Osteoblast (primary cell): ENCODE data around the gene PROB1. TPM values are rescaled to one million over a fixed set of nuclear protein-coding genes. Genes with fewer than 3 reads are reported as not detected.

Experiments used
- DNase-seq: peaks from one replicate; pipeline ENCODE4 v3.0.0; 2011; ENCODE audit warnings: low spot score, mixed read lengths; ENCODE audit not compliant: insufficient read length; ENCODE audit errors: missing footprints
- H2AFZ ChIP-seq: 2 replicates; pipeline ENCODE4 v1.6.0; 2011; ENCODE audit warnings: mild to moderate bottlenecking, low read length
- H3K27ac ChIP-seq: 2 replicates; pipeline ENCODE4 v1.5.1; 2011; ENCODE audit warnings: mild to moderate bottlenecking, low read depth, low read length, moderate library complexity
- H3K27me3 ChIP-seq: 2 replicates; pipeline ENCODE4 v1.6.0; 2012; ENCODE audit warnings: mild to moderate bottlenecking, control low read depth, inconsistent platforms, low read length, moderate library complexity; ENCODE audit not compliant: insufficient read depth
- H3K36me3 ChIP-seq: 2 replicates; pipeline ENCODE4 v1.5.1; 2011; ENCODE audit warnings: mild to moderate bottlenecking, low read length, control low read depth, moderate library complexity; ENCODE audit not compliant: insufficient read depth
- H3K4me1 ChIP-seq: 2 replicates; pipeline ENCODE4 v1.5.1; 2011; ENCODE audit warnings: mild to moderate bottlenecking, low read length, control low read depth, moderate library complexity; ENCODE audit not compliant: insufficient read depth
- H3K4me2 ChIP-seq: 2 replicates; pipeline ENCODE4 v1.6.0; 2011; ENCODE audit warnings: mild to moderate bottlenecking, low read length; ENCODE audit not compliant: insufficient read depth
- H3K4me3 ChIP-seq: fragments of 200-600 bp; sonication (generic); 3 replicates; pipeline ENCODE4 v1.5.1; 2012; ENCODE audit warnings: mild to moderate bottlenecking, low read length, inconsistent platforms; ENCODE audit not compliant: insufficient read depth
- H3K79me2 ChIP-seq: 2 replicates; pipeline ENCODE4 v1.6.0; 2012; ENCODE audit warnings: mild to moderate bottlenecking, low read length, control low read depth, inconsistent platforms; ENCODE audit not compliant: insufficient read depth
- H3K9me3 ChIP-seq: 2 replicates; pipeline ENCODE4 v1.5.1; 2011; ENCODE audit warnings: low read depth, low read length, control low read depth
- H4K20me1 ChIP-seq: 2 replicates; pipeline ENCODE4 v1.6.0; 2012; ENCODE audit warnings: mild to moderate bottlenecking, low read length, control low read depth; ENCODE audit not compliant: insufficient read depth
- total RNA-seq: library from RNA; depleted of rRNA; stranded (reverse); fragments of >200 nt; gene quantifications from 2 replicates; pipeline ENCODE4 v1.2.3, GENCODE V29; 2012
- TF ChIP-seq, protein P1 (sequence below): IDR thresholded peaks from 2 replicates; pipeline ENCODE4 v1.5.1; 2011; ENCODE audit warnings: mild to moderate bottlenecking, low read depth, low read length, moderate library complexity; ENCODE audit errors: extremely low read depth

Gene PROB1
- total RNA-seq, 1 donor: 1.1 TPM

DNA sequence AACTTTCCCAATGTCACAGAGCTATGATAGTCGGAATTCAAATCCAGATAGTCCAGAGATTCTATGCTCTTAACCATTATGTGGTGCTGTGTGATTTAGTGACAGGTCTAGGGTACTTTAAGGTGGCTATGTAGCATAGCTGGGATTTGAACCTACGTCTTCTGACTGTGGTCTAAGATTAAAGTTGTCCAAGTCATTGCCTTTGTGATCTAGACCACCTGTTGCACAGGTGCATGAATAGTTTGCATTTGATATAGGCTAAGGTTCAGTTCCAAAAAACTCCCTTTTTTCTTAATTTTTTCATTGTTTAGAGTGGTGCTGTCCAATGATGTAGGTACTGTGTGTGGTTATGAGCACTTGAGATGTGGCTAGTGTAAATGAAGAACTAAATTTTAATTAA, 50.7 kb downstream of the PROB1 start:
- H4K20me1 ChIP-seq: peaks cover 53% of the 10 kb centered on the region
- H2AFZ ChIP-seq: no peak overlapping the region
- no peak overlapping the region for H3K4me3 ChIP-seq
- peaks cover 75% of the 10 kb centered on the region for H3K79me2 ChIP-seq
- peaks cover 4% of the 10 kb centered on the region for H3K36me3 ChIP-seq
- H3K27ac ChIP-seq: no peak overlapping the region
- TF ChIP-seq, protein P1, sequence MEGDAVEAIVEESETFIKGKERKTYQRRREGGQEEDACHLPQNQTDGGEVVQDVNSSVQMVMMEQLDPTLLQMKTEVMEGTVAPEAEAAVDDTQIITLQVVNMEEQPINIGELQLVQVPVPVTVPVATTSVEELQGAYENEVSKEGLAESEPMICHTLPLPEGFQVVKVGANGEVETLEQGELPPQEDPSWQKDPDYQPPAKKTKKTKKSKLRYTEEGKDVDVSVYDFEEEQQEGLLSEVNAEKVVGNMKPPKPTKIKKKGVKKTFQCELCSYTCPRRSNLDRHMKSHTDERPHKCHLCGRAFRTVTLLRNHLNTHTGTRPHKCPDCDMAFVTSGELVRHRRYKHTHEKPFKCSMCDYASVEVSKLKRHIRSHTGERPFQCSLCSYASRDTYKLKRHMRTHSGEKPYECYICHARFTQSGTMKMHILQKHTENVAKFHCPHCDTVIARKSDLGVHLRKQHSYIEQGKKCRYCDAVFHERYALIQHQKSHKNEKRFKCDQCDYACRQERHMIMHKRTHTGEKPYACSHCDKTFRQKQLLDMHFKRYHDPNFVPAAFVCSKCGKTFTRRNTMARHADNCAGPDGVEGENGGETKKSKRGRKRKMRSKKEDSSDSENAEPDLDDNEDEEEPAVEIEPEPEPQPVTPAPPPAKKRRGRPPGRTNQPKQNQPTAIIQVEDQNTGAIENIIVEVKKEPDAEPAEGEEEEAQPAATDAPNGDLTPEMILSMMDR: no peak
- H3K27me3 ChIP-seq: no peaks in the 10 kb centered on the region
- no peaks in the 10 kb centered on the region for H3K9me3 ChIP-seq
- peaks cover 22% of the 10 kb centered on the region for H3K4me1 ChIP-seq
- H3K4me2 ChIP-seq: no peak overlapping the region
- no peak for DNase-seq

DNA sequence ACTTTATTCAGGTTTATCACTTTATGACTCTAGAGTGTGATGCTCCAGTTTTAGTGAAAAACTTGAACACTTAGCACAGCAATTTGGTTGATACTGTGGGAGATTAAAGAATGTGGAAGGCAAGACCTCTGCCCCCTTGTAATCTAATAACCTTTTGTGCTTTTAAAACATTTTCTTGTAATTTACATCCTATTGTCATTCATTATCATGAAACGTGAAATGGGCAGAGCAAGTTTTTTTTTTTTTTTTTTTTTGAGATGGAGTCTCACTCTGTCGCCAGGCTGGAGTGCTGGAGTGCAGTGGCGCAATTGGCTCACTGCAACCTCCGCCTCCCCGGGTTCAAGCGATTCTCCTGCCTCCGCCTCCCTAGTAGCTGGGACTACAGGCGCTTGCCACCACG, 51.4 kb downstream of the PROB1 start:
- H2AFZ ChIP-seq: no peak overlapping the region
- H3K4me2 ChIP-seq: peak overlapping the region; percentile 100
- DNase-seq: no peak
- H3K27me3 ChIP-seq: no peaks in the 10 kb centered on the region
- no peak overlapping the region for H3K27ac ChIP-seq
- peaks cover 22% of the 10 kb centered on the region for H3K4me1 ChIP-seq
- no peaks in the 10 kb centered on the region for H3K9me3 ChIP-seq
- H3K79me2 ChIP-seq: peaks cover 68% of the 10 kb centered on the region
- H4K20me1 ChIP-seq: peaks cover 46% of the 10 kb centered on the region
- H3K4me3 ChIP-seq: peak overlapping the region; percentile 99
- TF ChIP-seq, protein P1: no peak
- peaks cover 4% of the 10 kb centered on the region for H3K36me3 ChIP-seq

DNA sequence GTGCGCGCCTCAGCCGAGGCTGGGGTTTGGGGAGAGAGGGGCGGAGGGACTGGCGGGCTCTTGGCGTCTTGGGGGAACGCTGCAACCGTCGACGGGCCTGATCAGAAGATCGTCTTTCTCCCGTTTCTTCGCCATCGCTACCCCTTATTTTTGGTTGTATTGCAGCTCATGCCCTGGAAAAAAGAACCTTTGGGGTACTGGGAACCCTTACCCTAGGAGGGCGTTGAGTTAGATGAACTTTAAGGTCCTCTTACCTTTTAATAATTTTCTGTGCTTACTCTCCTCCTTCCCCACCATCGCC, 52.5 kb downstream of the PROB1 start:
- no peak overlapping the region for H2AFZ ChIP-seq
- peaks cover 22% of the 10 kb centered on the region for H3K4me1 ChIP-seq
- peak overlapping the region; percentile 100 for H3K27ac ChIP-seq
- H3K4me2 ChIP-seq: peak overlapping the region; percentile 100
- peak overlapping the region; percentile 99 for H3K4me3 ChIP-seq
- peaks cover 4% of the 10 kb centered on the region for H3K36me3 ChIP-seq
- no peaks in the 10 kb centered on the region for H3K9me3 ChIP-seq
- H3K79me2 ChIP-seq: peaks cover 58% of the 10 kb centered on the region
- peak; percentile 50 for DNase-seq
- H3K27me3 ChIP-seq: no peaks in the 10 kb centered on the region
- TF ChIP-seq, protein P1: no peak
- H4K20me1 ChIP-seq: peaks cover 40% of the 10 kb centered on the region

DNA sequence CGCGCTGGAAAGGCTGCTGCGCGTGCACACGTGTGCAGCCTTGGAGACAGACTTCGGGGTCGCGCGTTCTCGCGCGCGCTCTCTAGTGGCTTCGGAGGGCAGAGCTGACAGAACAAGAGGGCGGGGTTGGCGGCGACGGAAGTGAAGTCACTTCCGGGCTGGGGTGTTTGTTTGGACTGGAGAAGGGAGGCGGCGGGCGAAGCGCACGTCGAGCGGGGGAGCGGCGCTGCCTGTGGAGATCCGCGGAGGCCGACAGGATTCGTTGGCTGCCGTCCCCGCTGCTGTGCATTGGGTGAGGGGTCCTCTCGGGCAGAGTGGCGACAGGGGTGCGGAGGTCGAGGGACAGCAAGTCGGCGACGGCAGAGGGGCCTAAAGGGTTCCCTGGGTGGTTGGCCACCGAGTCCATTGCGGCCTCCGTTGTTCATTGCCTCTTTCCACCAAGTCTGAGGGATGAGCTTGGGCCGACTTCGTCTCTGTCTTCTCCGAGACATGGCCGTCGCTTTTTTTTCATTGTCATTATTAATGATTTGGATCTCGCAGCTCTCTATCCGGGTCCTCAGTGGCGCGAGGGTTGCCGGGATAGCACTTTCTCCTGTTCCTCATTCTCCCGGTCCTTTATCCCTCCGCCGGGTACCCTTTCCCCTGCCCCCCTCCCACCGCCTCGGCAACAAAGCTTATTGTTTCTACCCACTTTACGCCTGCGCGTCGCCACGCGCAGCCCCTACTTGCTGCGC, 53.0 kb downstream of the PROB1 start, which contains the start of gene PAIP2:
TSS of gene PAIP2 (plus strand) at position 166 of the 734 bp plus-strand sequence. CDS start 21,931 bp downstream, outside the sequence.
- peaks cover 22% of the 10 kb centered on the region for H3K4me1 ChIP-seq
- H3K36me3 ChIP-seq: peaks cover 4% of the 10 kb centered on the region
- H2AFZ ChIP-seq: peak within 1 kb of the TSS; percentile 85
- TF ChIP-seq, protein P1: peak; percentile 72
- H3K4me2 ChIP-seq: peak within 1 kb of the TSS; percentile 100
- H3K9me3 ChIP-seq: no peaks in the 10 kb centered on the region
- peak; percentile 95 for DNase-seq
- no peaks in the 10 kb centered on the region for H3K27me3 ChIP-seq
- H3K79me2 ChIP-seq: peaks cover 53% of the 10 kb centered on the region
- H3K27ac ChIP-seq: peak within 1 kb of the TSS; percentile 100
- H4K20me1 ChIP-seq: peaks cover 39% of the 10 kb centered on the region
- peak within 1 kb of the TSS; percentile 99 for H3K4me3 ChIP-seq
